Smooth muscle cell (in vitro differentiated cells): ENCODE data around the gene GNAI2. TPM values are rescaled to one million over a fixed set of nuclear protein-coding genes. Genes with fewer than 3 reads are reported as not detected.

Experiments
- DNase-seq: peaks from one replicate; lab custom pipeline; 2025; ENCODE audit not compliant: unreplicated experiment; lab: John Stamatoyannopoulos, UW
- H2AFZ ChIP-seq: fragments of 200-600 bp; sonication (generic); 2 replicates; pipeline ENCODE4 v1.6.0; 2016; ENCODE audit warnings: antibody characterized with exemption, low read depth, mild to moderate bottlenecking
- H3F3A ChIP-seq: fragments of 200-600 bp; sonication (generic); 2 replicates; pipeline ENCODE4 v1.6.0; 2017; ENCODE audit warnings: antibody characterized with exemption, low read depth
- H3K27ac ChIP-seq: fragments of 200-600 bp; sonication (generic); 2 replicates; pipeline ENCODE4 v1.5.1; 2016; ENCODE audit warnings: low read depth, mild to moderate bottlenecking
- H3K27me3 ChIP-seq: fragments of 200-600 bp; sonication (generic); 2 replicates; pipeline ENCODE4 v1.6.1; 2016; ENCODE audit warnings: low read depth, mild to moderate bottlenecking
- H3K36me3 ChIP-seq: fragments of 200-600 bp; sonication (generic); 2 replicates; pipeline ENCODE4 v1.5.1; 2016; ENCODE audit warnings: low read depth
- H3K4me1 ChIP-seq: fragments of 200-600 bp; sonication (generic); 2 replicates; pipeline ENCODE4 v1.5.1; 2016; ENCODE audit warnings: low read depth
- H3K4me2 ChIP-seq: fragments of 200-600 bp; sonication (generic); 2 replicates; pipeline ENCODE4 v1.6.0; 2016; ENCODE audit warnings: mild to moderate bottlenecking
- H3K4me3 ChIP-seq: fragments of 200-600 bp; sonication (generic); 2 replicates; pipeline ENCODE4 v1.5.1; 2016; ENCODE audit warnings: mild to moderate bottlenecking
- H3K79me2 ChIP-seq: fragments of 200-600 bp; sonication (generic); 2 replicates; pipeline ENCODE4 v1.6.0; 2016; ENCODE audit warnings: low read depth, mild to moderate bottlenecking
- H3K9ac ChIP-seq: fragments of 200-600 bp; sonication (generic); 2 replicates; pipeline ENCODE4 v1.6.0; 2016; ENCODE audit warnings: low read depth
- H3K9me3 ChIP-seq: fragments of 200-600 bp; sonication (generic); replicated peaks from 2 replicates; pipeline ENCODE4 v1.5.1; 2016; ENCODE audit warnings: low read depth
- H4K20me1 ChIP-seq: fragments of 200-600 bp; sonication (generic); 2 replicates; pipeline ENCODE4 v1.6.0; 2016; ENCODE audit warnings: low read depth
- WGBS: methylation state at CpG from one replicate; pipeline ENCODE4 v1.1.7; 2016; ENCODE audit warnings: low lambda C conversion rate; 5-methylcytosine and 5-hydroxymethylcytosine counted together
- polyA plus RNA-seq: library from polyadenylated mRNA; unstranded; fragments of >200 nt; fragmentation: Nextera tagmentation; extraction: Ambion mirVana; gene quantifications from 2 replicates; pipeline ENCODE4 v1.2.1, GENCODE V29; 2016
- total RNA-seq: library from RNA; depleted of rRNA; stranded (reverse); fragments of >200 nt; gene quantifications from 2 replicates; pipeline ENCODE4 v1.2.3, GENCODE V29; 2014
- TF ChIP-seq, protein P1 (sequence below): fragments of 200-600 bp; sonication (generic); IDR thresholded peaks from 2 replicates; pipeline ENCODE4 v1.5.1; 2017; ENCODE audit warnings: borderline replicate concordance, mild to moderate bottlenecking, antibody characterized with exemption; ENCODE audit not compliant: insufficient read depth, poor library complexity, severe bottlenecking

GNAI2 gene
- total and polyA plus RNA-seq, 2 experiments from 2014 or later, result 209 to 454 TPM

DNA sequence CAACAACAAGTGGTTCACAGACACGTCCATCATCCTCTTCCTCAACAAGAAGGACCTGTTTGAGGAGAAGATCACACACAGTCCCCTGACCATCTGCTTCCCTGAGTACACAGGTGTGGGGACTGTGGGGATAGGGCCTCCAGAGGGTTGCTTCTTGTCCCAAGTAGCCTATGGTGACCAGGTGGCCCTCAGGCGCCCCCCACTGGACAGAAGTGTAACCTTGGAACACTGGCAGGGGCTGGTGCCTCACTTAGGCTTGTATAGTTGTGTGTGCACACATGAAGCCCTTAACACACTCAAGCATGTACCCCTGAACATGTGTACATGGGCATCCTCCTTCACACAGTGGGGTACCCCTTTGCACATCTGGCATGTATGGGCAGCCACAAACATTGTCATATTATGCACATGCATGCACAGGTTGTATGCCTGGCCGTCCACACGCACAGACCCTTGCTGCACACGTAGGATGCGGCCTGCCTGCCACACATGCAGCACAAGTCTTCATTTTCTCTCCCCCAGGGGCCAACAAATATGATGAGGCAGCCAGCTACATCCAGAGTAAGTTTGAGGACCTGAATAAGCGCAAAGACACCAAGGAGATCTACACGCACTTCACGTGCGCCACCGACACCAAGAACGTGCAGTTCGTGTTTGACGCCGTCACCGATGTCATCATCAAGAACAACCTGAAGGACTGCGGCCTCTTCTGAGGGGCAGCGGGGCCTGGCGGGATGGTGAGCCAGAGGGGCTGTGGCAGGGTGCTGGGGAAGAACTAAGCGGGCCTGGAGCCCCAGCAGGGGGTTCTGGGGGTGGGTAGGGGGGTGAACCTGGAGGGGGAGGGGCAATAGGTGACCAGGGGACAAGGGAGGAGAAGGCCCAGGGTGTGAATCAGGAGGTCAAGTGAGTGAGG lies 21.2 kb downstream of the GNAI2 start:
- Histone ChIP-seq H3K4me1 (peaks cover 14% of the 10 kb centered on the region), H3K9me3 (no peaks in the 10 kb centered on the region), H3K79me2 (peaks cover 18% of the 10 kb centered on the region), H3K36me3 (no peaks in the 10 kb centered on the region), H3K4me2 (no peak overlapping the region), H2AFZ (no peak overlapping the region), H3K9ac (no peak overlapping the region), H4K20me1 (peaks cover 41% of the 10 kb centered on the region), H3K27me3 (no peaks in the 10 kb centered on the region), H3K27ac (no peak overlapping the region), H3K4me3 (no peak overlapping the region), H3F3A (peaks cover 16% of the 10 kb centered on the region)
- 90% methylated on average over 20 of the region's 20 CpGs for WGBS
- TF ChIP-seq, protein P1, sequence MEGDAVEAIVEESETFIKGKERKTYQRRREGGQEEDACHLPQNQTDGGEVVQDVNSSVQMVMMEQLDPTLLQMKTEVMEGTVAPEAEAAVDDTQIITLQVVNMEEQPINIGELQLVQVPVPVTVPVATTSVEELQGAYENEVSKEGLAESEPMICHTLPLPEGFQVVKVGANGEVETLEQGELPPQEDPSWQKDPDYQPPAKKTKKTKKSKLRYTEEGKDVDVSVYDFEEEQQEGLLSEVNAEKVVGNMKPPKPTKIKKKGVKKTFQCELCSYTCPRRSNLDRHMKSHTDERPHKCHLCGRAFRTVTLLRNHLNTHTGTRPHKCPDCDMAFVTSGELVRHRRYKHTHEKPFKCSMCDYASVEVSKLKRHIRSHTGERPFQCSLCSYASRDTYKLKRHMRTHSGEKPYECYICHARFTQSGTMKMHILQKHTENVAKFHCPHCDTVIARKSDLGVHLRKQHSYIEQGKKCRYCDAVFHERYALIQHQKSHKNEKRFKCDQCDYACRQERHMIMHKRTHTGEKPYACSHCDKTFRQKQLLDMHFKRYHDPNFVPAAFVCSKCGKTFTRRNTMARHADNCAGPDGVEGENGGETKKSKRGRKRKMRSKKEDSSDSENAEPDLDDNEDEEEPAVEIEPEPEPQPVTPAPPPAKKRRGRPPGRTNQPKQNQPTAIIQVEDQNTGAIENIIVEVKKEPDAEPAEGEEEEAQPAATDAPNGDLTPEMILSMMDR, result peak; percentile 36
- no peak for DNase-seq

DNA sequence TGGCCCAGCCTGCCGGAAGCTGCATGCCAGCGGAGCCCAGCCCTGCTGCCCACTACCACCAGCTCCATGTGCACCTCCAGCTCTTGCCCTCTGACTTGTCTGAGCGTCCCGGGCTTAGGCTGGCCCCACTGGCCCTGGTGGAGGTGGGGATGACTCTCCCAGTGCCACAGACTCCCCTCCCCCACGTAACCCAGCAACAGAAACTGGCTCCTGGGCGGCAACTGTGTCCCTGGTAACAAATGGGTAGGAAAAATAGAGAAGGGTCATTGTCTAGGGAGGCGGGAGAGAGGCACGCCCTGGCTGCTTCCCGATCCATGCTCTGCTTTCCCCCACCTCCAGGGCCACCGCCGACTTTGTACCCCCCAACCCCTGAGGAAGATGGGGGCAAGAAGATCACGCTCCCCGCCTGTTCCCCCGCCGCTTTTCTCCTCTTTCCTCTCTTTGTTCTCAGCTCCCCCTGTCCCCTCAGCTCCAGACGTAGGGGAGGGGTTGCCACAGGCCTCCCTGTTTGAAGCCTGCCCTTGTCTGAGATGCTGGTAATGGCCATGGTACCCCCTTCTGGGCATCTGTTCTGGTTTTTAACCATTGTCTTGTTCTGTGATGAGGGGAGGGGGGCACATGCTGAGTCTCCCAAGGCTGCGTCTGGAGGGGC lies 22.2 kb downstream of the GNAI2 start:
- peak overlapping the region; percentile 98 for H3K27ac ChIP-seq
- H4K20me1 ChIP-seq, result peaks cover 32% of the 10 kb centered on the region
- H3K27me3 ChIP-seq, result no peaks in the 10 kb centered on the region
- no peaks in the 10 kb centered on the region for H3K9me3 ChIP-seq
- H3K4me2 ChIP-seq, result no peak overlapping the region
- H2AFZ ChIP-seq, result no peak overlapping the region
- H3F3A ChIP-seq, result peaks cover 21% of the 10 kb centered on the region
- WGBS, result 92% methylated on average over 11 of the region's 17 CpGs
- no peaks in the 10 kb centered on the region for H3K36me3 ChIP-seq
- peaks cover 9% of the 10 kb centered on the region for H3K79me2 ChIP-seq
- TF ChIP-seq, protein P1, result no peak
- no peak for DNase-seq
- H3K4me3 ChIP-seq, result no peak overlapping the region
- peaks cover 14% of the 10 kb centered on the region for H3K4me1 ChIP-seq
- H3K9ac ChIP-seq, result no peak overlapping the region

- Histone ChIP-seq H3K36me3 (no peaks in the 10 kb centered on the region), H3F3A (peaks cover 26% of the 10 kb centered on the region), H3K27ac (peak overlapping the region; percentile 98), H3K4me3 (no peak overlapping the region), H3K27me3 (no peaks in the 10 kb centered on the region), H4K20me1 (peaks cover 25% of the 10 kb centered on the region), H2AFZ (no peak overlapping the region), H3K9me3 (no peaks in the 10 kb centered on the region), H3K9ac (no peak overlapping the region), H3K4me2 (no peak overlapping the region), H3K4me1 (peaks cover 20% of the 10 kb centered on the region), H3K79me2 (peaks cover 3% of the 10 kb centered on the region)
- TF ChIP-seq, protein P1, result no peak
- 86% methylated on average over 16 of the region's 16 CpGs for WGBS
- DNase-seq, result no peak
These were observed 23.0 kb downstream of the GNAI2 start for GRCh38 chr3:50258979-50259378.
